HFF-Myc (cell line): ENCODE measurements around the gene RUNDC1.

ENCODE experiments used
- DNase-seq: peaks from one replicate; pipeline ENCODE4 v3.0.0-alpha.2; 2011; ENCODE audit warnings: low read depth; ENCODE audit errors: extremely low read depth
- H3K4me3 ChIP-seq: replicated peaks from 2 replicates; pipeline ENCODE4 v1.5.1; 2011; ENCODE audit warnings: low read depth, mild to moderate bottlenecking, control low read depth, low read length
- CTCF ChIP-seq: IDR thresholded peaks from 2 replicates; pipeline ENCODE4 v1.5.1; 2012; ENCODE audit warnings: mild to moderate bottlenecking, low read depth, low read length, control low read depth; ENCODE audit errors: missing control alignments

The RUNDC1 gene

GRCh38 chr17:43020030-43020621, 39.8 kb downstream of the RUNDC1 start:
- TF ChIP-seq CTCF = no peak
- no peak overlapping the region for H3K4me3 ChIP-seq
- no peak for DNase-seq

GRCh38 chr17:43020789-43021740, 40.7 kb downstream of the RUNDC1 start:
- TF ChIP-seq CTCF = no peak
- DNase-seq = no peak
- H3K4me3 ChIP-seq = peak overlapping the region; percentile 97

GRCh38 chr17:43021741-43022512, 41.6 kb downstream of the RUNDC1 start, which contains the start of gene VAT1:
Gene VAT1, minus strand, starts transcription at chr17:43022385. Its CDS starts 63 bp downstream, at chr17:43022322.
- TF ChIP-seq CTCF = no peak
- peak within 1 kb of the TSS; percentile 97 for H3K4me3 ChIP-seq
- no peak for DNase-seq

GRCh38 chr17:43024407-43025289, 44.3 kb downstream of the RUNDC1 start, which contains the start of gene RND2:
Gene RND2, plus strand, starts transcription at chr17:43025231. Its CDS starts 117 bp downstream, at chr17:43025348.
- peak; percentile 89 for TF ChIP-seq CTCF
- H3K4me3 ChIP-seq = peak within 1 kb of the TSS; percentile 62
- DNase-seq = peak; percentile 95

GRCh38 chr17:43025290-43025657, 44.9 kb downstream of the RUNDC1 start:
- peak overlapping the region; percentile 62 for H3K4me3 ChIP-seq
- no peak for DNase-seq
- TF ChIP-seq CTCF = no peak
